Measurements from ENCODE around the gene KIF2C.
A peak's percentile ranks its signal among the peaks of the same experiment; 100 is the strongest.
"Not testable (repeated sequence)": the region's sequence is repeated elsewhere in the genome, so short reads cannot be mapped to it uniquely, and the experiment has no call there.

KIF2C gene

DNA sequence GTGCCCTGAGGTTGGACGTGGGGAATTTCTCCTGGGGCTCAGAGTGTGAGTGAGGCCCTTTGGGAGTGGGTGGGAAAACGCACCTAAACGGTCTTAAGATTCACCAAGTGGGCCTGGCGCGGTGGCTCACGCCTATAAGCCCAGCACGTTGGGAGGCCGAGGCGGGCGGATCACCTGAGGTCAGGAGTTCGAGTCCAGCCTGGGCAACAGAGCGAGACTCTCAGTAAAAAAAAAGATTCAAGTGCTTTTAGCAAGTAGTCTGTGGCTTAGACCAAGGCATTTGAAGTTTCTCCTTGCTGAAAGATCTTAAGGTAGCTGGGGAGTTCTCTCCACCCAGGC, 37.1 kb downstream of the KIF2C start:
- DNase-seq = no peak

DNA sequence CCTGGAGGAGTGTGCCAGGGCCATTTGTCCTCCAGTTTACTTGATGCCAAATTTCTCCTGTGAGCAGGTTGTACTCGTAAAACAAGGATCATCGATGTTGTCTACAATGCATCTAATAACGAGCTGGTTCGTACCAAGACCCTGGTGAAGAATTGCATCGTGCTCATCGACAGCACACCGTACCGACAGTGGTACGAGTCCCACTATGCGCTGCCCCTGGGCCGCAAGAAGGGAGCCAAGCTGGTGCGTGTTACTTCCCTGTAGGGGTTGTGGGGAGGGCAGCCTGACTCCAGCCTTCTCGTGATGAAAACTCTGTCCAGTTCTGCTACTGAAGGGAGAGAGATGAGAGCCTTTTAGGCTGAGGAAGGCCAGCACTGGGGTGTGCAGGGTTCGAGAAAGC, 37.9 kb downstream of the KIF2C start:
- no peak for DNase-seq

DNA sequence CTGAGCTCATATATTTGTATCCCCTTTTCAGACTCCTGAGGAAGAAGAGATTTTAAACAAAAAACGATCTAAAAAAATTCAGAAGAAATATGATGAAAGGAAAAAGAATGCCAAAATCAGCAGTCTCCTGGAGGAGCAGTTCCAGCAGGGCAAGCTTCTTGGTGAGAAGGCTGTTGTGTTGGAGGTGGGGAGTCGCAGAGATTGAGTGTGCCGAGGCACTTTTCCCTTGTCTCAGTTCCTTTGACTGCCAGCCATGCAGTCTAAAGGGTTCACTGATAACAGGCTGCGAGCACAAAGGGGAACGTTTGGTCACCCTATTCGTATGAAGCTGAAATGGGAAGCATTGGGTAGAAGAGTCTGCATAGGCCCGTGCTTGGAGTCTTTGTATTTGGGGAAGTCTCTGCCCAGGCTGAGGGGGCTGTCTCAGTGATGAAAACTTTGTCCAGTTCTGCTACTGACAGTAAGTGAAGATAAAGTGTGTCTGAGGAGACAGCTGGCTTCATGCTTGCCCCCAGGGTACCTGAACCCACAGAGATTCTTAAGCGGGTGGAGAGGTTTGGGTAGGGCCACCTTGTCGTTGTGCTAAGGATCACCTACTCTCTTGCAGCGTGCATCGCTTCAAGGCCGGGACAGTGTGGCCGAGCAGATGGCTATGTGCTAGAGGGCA, 38.5 kb downstream of the KIF2C start:
- no peak for DNase-seq

DNA sequence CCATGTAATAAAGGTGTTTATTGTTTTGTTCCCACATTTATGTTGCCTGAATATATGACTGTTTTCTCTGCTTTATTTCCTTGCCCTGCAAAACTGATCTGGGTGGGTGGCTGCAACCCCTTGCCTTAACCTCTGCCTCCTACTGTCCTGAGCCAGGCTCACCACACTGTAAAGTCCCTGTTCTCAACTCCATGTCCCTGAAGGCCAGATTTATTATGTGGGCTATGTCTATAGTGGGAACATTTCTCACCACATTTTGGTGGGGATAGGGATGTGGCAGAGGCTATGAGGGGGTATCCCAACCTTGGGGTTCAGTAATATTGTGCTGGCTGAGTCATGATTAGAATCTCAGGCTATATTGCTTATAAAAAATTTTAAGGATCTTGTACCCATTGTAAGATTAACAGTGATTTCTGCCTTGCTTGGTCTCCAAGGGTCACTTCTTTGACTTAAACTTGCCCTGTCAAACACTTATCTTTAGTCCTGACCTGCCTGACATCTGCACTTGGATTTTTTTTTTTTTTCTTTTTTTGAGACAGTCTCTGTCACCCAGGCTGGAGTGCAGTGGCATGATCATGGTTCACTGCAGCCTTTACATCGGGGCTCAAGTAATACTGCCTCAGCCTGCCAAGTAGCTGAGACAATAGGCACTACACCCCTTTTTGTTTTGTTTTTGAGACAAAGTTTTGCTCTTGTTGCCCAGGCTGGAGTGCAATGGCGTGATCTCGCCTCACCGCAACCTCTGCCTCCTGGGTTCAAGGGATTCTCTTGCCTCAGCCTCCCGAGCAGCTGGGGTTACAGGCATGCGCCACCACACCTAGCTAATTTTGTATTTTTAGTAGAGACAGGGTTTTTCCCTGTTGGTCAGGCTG, 39.3 kb downstream of the KIF2C start:
- no peak for DNase-seq

DNA sequence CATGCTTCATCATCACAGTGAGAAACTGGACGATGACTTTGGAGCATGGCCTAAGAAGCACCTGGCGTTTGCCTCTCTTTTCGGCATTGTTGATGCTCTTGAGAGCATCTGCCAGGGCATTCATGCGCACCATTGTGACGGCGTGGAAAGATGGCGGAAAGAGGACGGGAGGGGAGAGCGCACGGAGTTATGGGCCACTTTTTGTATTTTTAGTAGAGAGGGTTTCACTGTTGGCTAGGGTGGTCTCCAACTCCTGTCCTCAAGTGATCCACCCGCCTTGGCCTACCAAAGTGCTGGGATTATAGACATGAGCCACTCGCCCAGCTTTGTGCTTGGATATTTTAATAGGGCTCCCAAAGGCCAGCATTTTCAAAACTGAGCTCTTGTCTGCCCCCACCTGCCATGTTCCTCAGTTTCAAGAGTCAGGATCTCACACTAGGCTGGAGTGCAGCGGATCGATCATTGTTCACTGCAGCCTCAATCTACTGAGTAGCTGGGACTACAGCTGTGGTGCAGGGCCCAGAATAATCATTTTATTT, 41.0 kb downstream of the KIF2C start:
- DNase-seq = no peak

DNA sequence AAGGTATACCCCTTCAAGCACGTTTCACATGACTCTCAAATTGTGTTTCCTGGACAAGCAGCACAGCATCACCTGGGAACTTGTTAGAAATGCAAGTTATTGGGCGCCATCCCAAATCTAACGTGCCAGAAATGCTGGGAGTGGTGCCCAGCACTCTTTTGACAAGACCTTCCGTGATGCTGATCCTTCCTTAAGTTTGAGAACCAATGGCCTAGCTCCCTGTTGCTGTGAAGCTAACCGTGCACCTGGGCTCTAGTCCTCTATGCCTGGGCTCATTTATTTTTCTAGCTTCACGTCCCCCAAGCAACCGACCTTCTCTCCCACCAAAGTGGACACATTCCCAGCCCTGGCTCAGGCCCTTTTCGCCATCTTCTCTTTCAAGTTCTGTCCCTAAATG, 44.1 kb downstream of the KIF2C start:
- no peak for DNase-seq

DNA sequence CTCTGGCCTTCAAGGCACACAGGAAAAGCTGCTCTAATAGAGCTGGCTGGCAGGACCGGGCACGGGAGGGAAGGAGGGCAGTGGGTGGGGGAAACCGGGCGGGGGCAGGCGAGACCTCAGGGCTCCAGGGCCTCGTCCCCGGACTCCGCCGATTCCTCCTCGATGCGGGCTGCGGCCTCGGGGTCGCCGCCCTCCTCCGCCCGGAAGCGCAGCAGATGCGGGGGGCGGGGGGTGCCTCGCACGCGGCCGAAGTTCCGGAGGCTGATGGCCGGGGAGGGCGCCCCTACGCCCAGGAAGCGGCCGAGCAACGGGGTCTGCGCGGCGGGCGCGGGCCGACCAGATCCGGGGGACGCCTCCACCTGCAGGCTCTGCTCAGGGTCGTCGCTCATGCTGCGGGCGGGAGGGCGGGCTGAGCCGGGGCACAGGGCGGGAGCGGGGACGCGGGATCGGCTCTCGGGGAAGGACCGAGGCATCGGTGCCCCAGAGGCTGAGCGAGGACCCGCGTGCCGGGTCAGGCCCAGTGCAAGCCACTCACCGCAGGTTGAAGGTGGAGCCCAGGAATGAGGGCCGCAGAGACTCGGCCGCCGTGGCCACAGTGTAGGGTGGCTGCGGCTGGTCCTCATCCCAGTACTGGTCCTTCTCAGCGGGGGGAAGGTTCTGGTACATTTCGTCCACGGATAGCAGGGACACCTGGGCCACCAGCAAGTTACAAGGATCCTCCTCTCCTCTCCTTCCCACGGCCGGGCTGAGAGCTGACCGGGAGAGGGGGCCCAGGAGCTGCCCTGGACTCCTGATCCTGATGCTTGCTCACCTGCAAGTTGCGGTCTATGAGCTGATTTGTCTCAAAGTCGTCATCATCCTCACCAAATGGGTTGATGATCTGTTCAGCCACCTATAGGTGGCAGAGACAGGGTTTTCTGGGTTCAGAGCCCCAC, 44.7 kb downstream of the KIF2C start:
- no peak for DNase-seq

DNA sequence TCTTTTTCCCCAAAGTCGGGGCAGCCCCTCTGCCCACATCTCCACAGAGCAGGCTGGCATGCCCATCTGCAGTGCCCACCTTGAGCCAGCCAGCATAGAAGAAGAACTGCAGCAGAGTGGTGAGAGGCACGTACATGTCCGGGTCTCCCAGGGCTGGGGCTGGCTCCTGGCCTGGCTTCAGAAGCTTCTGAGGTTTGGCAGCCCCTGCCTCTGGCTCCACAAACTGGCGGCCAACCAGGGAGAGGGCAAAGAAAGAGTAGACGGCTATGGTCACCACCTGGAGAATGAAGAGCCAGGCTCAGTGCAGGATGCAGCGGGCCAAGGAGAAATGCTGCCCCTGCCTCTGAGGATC, 45.4 kb downstream of the KIF2C start:
- DNase-seq = no peak

DNA sequence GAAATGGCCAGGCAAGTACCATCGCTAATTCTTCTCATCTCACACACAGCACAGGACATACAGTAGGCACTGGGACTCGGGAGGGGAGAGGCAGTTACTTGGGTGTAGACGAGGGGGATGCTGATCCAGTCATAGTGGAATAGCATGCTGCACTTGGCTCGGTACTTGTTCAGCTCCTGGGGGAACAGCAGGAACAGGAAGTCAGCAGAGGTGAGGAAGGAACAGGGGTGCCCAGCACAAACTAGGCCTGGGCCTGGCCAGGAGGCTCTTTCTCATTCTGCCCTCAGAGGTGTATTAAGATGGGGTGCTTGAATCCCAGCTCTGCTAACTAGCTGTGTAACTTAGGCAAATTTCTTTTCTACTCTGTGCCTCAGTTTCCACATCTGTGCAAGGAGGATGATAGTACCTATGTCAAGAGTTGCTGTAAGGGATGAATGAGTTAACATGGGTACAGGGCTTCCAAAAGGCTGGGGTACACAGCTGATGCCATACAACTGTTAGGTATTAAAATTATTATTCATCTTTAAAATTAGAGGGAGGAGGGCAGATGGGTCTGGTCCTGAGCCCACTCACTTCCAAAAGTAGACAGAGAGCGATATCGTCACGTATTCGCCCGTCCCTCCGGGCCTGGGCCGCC, 46.0 kb downstream of the KIF2C start:
- no peak for DNase-seq

DNA sequence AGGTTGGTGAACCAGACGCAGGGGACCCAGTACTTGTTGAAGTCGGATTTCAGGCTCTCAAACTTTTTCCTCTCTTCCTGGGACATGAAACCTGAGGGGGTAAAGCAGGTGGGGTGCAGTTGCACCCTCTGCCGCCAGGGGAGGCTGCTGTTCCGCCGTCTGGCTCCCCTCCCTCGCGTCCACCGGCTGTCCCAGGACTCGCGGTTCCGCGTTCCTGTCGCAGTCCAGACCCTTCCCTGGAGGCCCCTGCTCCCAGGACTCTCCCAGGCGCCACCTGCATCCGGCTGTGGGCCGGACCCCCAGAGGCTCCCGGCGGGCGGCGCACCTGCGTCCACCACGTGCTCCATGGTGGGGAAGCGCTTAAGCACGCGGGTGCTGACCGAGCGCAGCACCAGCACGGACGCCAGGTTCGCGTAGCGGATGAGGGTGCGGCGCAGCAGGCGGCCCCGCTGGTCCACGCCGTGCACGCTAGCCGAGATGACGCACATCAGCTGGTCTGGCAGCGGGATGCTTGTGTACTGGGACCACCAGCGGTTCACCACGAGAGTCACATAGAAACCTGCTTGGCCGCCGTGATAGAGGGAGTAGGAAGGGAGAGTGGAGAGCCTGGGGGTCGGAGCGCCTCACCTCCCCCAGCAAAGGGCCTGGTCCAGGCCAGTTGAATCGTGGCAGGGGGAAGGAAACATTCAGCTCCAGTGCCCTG, 46.7 kb downstream of the KIF2C start:
- DNase-seq = peak; percentile 73

DNA sequence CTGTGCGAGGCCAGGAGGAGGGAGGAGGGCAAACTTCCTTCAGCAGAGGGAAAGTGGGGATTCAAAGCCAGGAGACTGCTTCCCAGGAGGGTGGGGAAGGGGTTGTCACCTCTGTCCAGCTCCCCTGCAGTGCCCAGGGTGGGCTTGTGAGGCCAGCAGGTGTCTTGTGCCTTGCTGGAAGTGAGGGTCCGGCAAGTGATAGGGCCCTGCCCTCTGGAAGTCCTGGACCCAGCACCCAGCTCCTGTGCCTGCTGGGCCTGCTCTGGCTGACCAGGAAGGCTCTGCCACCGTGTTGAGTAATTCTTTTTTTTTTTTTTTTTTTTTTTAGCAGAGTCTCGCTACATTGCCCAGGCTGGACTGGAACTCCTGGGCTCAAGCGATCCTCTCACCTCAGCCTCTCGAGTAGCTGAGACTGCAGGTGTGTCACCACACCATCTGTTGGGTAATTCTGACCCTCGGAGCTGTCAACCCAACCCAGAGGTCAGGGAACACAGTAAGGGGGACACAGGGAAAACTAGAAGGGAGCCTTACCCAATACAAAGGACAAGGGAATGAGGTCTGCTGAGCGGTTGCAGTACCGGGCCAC, 47.3 kb downstream of the KIF2C start:
- DNase-seq = no peak

DNA sequence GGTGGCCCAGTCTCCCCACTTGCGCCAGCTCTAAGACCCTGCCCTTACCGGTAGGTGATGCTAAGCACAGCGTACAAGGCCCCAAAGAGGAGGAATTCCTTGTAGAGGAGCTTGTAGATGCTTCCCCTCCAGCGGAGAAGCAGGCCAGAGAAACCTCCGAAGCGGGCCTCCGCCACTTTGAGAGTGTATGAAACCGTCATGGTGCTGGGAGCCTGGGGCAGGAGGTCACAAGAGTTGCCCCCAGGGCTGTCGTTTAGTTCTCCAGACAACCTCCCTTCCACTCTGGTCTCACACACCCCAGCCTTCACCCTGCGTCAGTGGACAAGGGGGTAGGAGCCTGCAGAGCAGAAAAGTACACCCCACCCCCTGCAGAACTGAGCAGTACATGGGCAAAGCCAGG, 47.9 kb downstream of the KIF2C start:
- no peak for DNase-seq

DNA sequence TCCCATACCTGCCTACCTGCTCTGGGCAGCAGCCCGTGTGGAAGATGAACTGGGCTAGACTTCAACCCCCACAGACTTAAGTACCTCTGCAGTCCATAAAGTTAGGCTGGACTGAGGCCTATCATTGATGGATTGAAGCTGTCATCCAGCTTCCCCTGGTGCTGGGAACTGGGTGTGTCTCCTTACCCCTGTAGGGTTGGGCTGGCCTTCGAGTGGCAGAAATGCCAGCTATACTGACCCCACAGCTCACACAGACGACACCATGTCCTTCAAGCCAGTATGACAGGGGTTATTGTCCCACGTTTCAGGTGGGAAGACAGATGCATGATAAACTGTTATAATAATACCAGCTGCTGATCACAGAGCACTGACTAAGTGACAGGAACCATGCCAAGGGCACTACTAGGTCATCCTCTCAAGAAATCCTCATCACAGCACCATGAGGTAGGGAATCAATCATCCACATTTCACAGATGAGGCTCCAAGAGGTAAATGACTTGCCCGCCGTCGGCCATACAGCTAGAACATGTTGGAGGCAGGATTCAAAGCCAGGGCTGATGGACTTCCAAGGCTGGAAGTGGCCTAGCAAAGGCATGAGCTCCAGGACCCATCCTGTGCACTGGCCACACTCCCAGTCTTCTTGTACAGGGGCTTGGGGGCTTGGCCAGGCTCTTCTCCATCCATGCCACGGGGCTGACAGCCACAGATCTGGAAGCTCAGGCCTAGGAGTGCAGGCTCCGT, 48.7 kb downstream of the KIF2C start, which contains the start of gene BEST4:
BEST4 (minus strand) TSS at position 51 of the 741 bp plus-strand sequence. CDS start 465 bp downstream, outside the sequence.
- no peak for DNase-seq

DNA sequence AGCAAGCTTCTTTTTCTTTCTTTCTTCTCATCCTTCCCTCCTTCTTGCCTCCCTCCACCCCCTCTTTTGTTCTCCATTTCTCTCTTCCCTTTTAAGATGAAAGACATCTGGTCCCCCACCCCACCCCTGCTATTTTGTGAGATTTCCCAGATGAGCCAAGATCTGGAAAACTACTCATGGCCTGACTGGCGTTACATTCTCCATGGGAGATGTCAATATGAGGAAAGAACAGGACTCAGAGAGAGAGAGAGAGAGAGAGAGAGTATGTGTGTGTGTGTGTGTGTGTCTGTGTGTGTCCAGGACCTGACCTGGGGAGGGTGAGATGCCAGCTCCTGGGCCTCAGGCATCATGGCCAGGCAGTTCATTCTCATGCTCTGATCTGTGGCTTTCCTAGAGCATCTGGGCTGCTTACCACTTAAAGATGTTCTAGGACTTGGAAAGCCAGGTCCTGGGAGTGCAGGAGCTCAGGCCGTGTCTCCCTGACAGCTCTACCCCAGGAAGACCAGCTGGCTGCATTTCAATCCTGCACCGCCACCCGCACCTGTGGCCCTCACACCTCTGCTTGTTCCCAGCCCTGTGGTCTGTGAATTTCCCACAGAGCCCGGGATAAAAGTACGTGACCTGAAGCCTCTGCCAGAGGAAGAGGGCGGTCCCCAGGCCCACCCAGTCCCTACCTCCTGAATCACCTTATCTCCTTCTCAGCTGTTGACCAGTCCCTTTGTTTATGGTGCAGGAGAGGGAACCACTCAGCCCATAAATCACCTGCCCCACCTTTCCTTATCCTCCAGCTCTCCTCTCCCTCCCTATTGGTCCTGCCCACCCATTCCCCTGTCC, 51.5 kb downstream of the KIF2C start:
- DNase-seq = no peak

DNA sequence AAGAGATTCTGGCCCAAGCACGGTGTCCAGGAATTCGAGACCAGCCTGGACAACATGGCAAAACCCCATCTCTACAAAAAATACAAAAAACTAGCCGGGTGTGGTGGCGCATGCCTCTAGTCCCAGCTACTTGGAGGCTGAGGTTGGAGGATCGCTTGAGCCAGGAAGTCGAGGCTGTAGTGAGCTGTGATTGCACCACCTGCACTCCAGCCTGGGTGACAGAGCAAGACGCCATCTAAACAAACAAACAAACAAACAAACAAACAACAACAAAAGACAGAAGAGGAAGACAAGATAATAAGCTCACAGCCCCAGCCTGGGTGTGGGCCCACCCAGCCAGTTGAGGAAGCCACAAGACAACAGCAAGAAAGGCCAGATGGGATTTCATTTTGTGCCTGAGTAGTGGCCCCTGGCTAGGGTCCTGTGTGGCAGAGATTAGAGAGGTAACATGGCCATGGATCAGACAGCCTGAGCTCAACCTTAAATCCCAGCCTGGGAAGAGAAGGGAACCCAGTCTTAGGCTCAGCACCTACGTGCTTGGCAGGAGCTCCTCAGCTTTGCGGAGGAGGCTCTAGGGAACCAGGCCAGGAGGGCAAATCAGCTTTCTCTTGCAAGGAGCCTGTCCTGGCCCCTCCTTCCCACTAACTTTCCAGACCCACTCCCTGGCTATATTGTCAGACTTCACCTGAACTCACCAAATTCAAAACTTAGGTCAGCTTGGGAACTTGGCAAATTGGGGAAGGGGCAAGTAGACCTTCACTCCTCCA, 53.3 kb downstream of the KIF2C start:
- DNase-seq = no peak

DNA sequence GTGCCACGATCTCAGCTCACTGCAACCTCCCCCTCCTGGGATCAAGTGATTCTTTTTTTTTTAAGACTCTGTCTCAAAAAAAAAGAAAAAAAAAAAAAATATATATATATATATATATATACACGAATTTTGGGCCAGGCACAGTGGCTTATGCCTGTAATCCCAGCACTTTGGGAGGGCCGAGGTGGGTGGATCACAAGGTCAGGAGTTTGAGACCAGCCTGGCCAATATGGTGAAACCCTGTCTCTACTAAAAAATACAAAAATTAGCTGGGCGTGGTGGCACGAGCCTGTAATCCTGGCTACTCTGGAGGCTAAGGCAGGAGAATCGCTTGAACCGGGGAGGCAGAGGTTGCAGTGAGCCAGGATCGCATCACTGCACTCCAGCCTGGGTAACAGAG, 58.2 kb downstream of the KIF2C start:
- DNase-seq = not testable (repeated sequence)

DNA sequence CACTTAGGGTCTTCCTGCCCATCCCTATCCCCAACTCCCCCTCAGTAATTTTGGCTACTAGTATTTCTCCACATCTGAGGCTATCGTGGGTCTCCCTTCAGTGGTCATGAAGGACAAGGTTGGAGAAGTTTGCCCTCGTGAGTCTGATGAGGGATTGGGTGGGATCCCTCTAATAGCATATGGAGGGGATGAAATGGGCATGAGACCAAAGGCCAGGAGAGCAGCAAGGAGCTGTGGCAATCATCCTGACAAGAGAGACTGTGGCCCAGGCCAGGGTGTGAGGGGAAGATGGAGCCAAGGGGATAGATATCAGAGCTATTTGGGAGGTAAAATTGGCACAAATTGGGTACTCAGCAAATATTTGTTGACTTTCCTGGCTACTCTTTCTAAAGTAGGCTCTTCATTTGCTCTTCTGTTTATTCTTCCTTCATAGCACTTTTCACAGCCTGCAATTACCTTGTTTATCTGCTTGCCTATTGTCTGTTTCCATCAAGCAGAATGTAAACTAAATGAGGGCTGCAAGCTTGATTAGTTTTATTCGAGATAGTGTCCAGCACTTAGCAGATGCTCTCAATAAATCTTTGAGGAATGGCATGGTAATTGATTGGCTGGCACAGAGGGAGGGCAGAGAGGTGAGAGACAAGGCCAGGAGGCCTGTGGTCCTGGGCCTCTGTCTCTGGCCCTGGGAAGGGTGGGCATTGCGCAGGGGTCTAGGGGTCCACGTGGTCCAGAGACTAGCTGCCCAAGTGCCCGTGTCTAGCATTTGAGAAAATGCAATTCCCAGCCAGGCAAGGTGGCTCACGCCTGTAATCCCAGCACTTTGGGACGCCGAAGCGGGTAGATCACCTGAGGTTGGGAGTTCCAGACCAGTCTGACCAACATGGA, 59.1 kb downstream of the KIF2C start:
- no peak for DNase-seq
